Breast epithelium (tissue), 3 donors: ENCODE data around the gene CCDC102B.

Source experiments
- POLR2A ChIP-seq: fragments of 450-650 bp; IDR thresholded peaks from one replicate; pipeline ENCODE4 v1.6.1; 2016; ENCODE audit warnings: antibody characterized with exemption, mild to moderate bottlenecking, moderate library complexity
- POLR2AphosphoS5 ChIP-seq, 3 donors: sonication (generic); formaldehyde crosslinking; IDR thresholded peaks; one replicate each; pipeline ENCODE4 v1.6.1; 2017; ENCODE audit warnings: antibody characterized with exemption in 3 of 3
- TF ChIP-seq, protein P1 (sequence below), 3 donors: fragments of 450-650 bp; IDR thresholded peaks; one replicate each; pipeline ENCODE4 v1.5.1; 2016 to 2017; ENCODE audit warnings: antibody characterized with exemption in 3 of 3, mild to moderate bottlenecking in 3 of 3, moderate library complexity in 3 of 3

DNA sequence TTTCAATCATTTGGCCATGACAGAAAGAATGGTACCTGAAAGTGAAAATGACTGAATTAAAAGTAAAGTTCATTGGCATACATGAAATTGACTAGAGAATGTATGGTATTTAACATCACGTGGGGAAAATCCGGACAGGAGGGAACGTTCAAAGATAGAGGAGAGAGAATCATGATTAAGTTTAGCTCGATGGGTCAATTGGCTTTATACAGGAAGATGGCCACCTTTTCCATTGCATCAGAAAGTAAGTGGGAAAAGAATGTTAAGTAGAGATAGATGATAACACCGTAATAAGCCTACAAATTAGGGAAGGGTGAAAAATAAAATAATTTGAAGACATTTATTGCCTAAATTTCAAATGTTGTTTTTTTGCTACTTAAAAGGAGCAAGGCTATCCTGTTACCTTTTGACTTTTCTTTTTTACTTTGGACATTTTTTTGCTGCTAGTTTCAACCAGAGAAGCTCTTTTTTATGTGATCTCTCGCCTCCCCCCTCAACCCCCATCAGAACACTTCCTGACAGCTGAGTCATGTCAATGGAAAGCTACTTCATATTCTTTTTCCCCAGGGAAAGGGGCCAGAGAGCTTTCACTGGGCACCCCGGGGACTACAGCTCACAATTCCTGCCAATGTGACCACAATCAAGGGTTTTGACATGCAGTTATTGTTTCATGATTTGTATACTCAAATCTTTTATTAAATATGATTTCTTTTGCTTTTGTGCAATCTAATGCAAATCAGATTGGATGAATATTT, 767 bp upstream of the CCDC102B start:
- TF ChIP-seq, protein P1, sequence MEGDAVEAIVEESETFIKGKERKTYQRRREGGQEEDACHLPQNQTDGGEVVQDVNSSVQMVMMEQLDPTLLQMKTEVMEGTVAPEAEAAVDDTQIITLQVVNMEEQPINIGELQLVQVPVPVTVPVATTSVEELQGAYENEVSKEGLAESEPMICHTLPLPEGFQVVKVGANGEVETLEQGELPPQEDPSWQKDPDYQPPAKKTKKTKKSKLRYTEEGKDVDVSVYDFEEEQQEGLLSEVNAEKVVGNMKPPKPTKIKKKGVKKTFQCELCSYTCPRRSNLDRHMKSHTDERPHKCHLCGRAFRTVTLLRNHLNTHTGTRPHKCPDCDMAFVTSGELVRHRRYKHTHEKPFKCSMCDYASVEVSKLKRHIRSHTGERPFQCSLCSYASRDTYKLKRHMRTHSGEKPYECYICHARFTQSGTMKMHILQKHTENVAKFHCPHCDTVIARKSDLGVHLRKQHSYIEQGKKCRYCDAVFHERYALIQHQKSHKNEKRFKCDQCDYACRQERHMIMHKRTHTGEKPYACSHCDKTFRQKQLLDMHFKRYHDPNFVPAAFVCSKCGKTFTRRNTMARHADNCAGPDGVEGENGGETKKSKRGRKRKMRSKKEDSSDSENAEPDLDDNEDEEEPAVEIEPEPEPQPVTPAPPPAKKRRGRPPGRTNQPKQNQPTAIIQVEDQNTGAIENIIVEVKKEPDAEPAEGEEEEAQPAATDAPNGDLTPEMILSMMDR (IDR thresholded peaks at IDR 0.05) = no peak
- no peak for TF ChIP-seq POLR2A
- no peak for TF ChIP-seq POLR2AphosphoS5 (IDR thresholded peaks at IDR 0.05)
